ENCODE results near the gene CDC37.

CDC37 gene

DNA sequence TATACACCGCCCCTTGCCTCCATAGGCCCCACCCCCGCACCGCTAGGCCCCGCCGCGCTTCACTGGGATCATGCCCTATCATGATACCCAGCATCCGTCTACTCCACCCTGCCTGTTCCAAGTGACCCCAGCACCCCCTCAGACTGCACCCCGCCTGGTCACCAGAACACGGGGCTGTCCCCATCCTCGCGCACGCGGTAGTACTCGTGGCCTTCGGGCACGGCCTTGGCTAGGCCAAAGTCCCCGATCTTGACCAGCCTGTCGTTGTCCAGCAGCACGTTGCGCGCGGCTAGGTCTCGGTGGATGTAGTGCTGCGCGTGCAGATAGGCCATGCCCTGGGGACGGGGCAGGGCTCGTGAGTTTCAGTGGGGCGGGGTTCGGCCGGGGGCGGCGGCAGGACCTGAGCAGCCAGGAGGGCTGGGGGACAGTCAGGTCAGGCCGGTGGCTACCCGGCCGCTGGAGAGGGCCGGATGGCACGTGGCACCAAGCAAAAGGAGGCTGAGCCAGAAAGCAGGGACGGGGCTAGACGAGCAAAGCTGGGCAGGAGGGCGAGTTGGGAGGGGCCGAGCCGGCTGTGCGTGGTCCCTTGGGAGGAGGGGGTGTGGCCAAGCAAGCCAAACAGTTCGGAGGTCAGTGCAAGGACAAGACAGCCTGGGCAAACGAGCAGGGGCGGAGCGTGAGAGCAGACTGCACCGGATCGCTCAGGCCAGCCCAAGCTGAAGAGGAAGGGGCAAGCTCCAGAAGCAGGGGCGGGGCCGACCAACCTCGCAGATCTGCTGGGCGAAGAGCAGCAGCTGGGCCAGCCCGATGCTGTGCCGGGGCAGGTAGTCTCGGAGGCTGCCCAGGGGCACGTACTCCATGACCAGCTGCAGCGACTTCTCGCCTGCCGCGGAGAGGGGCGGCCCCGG, 50.3 kb downstream of the CDC37 start:
- DNase-seq = no peak

DNA sequence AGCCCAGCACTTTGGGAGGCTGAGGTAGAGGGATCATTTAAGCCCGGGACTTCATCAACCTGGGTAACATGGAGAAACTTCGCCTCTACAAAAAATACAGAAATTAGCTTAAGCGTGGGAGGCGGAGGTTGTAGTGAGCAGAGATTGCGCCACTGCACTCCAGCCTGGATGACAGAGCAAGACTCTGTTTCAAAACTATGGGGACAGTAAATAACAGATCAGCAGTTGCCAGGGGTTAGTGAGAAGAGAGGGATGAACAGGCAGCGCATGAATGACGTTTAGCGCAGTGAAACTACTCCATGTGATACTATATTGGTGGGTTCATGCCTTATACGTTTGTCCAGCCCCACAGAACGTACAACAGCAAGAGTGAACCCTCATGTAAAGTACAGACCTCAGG, 56.8 kb downstream of the CDC37 start:
- DNase-seq = no peak

DNA sequence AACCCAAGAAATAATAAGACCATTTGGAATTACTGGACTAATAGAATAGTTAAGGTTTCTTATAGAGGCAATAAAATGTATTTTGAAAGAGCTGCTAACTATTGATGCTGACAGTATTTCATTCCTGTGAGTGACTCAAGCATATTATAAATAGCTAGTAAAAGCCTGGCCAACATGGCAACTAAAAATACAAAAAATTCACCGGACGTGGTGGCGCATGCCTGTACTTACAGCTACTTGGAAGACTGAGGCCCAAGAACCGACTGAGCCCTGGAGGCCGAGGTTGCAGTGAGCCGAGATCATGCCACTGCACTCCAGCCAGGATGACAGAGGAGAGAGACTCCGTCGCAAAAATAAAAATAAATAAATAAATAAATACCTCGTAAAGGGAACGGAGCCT, 58.6 kb downstream of the CDC37 start:
- DNase-seq = no peak

DNA sequence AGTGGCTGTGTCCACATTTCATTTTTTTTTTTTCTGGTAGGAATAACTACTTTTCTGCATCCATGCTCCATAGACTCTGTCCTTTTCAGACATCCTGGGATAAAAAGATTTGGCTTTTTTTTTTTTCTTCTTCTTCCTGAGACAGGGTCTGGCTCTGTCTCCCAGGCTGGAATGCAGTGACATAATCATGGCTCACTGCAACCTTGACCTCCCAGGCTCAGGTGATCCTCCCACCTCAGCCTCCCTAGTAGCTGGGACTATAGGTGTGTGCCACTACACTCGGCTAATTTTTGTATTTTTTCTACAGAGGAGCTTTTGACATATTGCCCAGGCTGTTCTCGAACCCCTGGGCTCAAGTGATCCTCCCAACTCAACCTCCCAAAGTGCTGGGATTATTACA, 59.8 kb downstream of the CDC37 start:
- DNase-seq = no peak
